Anterior cingulate cortex (tissue), 58 donors: Measurements from ENCODE around the gene RAB19.
"Not testable (repeated sequence)": the region's sequence is repeated elsewhere in the genome, so short reads cannot be mapped to it uniquely, and the experiment has no call there.

Experiments
- DNase-seq, 58 donors: peaks; one replicate each; lab custom pipeline; 2025; lab: John Stamatoyannopoulos, UW

The RAB19 gene

DNA sequence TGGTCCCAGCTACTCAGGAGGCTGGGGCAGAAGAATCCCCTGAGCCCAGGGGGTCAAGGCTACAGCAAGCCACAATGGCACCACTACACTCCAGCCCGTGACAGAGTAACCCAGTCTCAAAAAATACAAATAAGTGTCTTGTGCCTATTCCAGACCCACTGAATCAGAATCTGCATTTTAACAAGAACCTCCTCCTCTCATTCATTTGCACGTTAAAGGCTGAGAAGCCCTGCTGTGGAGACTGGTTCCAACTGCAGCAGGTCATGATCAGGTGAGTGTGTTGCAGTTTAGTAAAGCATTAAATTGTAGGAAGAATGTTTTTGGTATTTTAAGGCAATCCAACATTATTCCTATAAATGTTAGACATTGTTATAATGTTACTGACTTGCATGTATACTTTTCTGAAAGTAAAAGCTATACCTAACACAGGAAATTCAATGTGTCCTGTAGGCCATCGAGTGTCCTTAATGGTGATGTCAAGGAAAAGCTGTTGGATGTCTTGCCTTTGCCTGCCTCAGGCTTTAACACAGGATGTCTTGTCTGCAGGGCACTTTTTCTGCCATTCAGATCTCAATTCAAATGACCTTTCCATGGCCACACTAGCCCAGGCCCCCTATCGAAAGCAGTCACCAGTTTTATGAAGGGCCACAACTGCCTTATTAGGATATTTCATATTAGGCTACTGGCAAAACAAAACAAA is 45.1 kb downstream of the RAB19 start:
- DNase-seq, result no peak

DNA sequence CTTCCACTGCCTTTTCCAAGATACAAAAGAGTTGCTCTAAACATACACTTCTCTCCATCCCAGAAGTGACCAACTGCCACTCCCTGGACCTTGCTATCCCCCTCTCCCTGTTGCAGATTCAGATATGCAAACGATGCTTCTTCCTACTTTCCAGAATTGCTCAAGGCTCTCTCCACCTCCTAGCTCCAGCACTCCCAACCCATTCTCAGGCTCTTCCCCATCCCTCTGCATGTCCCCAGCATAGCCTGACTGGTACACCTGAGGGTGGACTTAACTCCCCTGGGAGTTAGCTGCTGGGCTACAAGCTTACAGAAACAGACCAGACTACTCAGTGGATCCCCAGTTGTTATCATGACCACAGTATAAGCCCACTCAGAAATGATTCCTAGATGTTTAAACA is 47.9 kb downstream of the RAB19 start:
- no peak for DNase-seq

DNA sequence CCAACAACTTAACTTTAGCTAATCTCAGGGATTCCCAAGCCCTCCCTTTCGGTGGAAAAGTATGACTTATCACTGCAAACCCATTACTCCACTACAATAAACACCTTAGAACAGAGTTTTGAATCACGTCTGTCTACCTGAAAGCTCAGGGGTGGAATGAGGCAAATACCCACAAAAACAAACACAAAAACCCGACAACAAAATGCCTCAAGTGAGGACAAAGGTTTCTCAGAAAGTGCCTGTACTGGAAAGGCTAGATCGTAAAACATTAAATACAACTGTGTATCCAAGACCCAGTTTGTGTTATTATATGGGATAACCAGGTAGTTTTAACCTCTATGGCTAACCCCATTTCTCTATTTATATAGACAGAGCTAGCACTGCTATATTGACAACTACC is 49.4 kb downstream of the RAB19 start:
- DNase-seq, result no peak

GRCh38 chr7:140453785-140454656 is 50.2 kb downstream of the RAB19 start:
- not testable (repeated sequence) for DNase-seq

DNA sequence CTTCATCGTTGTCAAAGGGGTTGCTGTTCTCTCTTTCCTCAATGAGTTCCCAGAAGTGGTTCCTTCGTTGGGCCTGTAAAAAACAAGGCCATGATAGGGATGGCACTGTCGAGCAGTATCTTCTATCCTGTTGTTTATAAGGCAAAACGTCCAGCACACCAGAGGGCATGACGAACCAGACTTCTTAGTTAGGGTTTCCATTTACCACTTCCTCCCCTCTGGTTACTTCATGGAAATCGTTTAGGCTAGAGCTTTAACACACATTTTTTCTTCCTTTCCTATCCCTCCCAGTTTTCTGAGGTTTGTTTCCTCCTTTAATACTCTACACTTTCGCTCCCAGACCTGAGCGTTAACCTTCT is 50.8 kb downstream of the RAB19 start:
- DNase-seq, result no peak

GRCh38 chr7:140455743-140456142 is 51.9 kb downstream of the RAB19 start:
- DNase-seq, result no peak

DNA sequence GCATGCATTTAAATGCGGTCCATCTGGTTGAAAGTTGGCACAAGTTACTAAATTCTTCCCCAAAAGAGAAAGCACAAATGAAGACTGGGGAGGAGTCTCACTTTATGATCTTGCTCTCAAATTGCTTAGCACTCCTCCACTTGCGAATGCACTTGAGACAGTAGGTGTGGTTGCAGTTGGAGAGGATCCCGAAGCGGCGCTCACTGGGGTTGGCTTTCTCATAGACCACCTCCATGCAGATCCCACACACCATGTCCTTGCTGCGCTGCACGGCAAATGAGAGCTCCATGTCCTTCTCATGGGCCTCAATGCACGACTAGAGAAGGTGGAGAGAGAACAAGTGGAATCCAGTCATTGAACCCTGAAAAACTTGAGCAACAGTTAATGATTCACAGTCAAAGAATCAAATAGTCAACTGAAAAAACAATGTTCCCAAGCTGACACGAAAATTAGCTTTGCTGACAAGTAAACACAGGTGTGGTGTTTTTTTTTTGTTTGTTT is 52.7 kb downstream of the RAB19 start:
- DNase-seq, result peak in 15 of 58 donors; percentile 2 to 26 (median 6)

DNA sequence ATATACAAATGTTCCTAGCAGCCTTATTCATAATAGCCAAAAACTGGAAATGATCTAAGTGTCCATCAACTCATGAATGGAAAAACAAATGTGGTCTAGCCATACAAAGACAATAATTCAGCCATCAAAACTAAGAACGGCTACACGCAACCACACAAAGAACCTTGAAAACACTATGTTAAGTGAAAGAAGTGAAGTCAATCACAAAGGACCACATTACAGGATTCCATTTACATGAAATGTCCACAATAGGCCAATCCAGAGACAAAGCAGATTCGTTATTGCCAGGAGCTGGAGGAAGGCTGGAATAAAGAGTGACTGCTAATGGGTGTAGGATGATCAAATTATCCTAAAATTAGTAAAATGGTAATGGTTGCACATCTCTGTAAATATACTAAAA is 54.3 kb downstream of the RAB19 start:
- no peak for DNase-seq

DNA sequence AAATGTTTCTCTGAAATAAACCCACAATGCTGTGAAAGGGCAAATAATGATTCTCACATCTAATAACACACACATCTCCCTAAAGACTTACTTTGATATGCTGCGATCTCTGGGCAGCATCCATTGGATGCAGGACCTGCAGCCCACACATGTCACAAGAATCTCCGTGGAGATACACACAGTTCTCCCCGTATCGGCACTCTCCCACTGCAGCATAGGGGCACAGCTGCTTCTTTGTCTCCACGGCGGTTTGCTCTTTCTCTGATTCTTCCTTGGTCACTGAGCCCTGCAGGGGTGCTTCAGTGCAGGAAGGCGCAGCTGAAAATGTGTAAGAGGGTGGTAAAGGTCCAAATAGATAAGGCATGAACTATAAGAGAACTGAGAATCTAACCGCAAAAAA is 55.1 kb downstream of the RAB19 start:
- DNase-seq, result peak in 1 of 58 donors; percentile 3

DNA sequence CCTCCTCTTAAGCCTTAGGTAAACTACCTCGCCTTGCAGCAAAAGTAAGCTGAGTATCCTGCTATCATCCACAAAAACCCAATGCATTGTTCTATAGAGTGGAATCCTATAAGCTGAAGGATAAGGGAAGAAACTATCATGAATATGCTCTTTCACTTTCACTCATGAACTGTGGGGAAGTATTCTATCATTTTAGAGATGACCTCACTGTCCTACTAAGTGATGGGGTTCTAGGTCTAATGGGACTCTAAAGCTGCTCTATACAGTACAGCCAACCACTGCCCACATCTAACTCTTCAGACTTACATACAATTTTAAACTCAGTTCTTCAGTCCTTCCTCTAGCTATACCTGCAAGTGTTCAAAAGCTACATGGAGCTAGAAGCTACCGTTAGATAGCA is 59.3 kb downstream of the RAB19 start:
- DNase-seq, result no peak

GRCh38 chr7:140475747-140476333 is 72.0 kb downstream of the RAB19 start:
- DNase-seq, result peak in 3 of 58 donors; percentile 0 to 30 (median 1)

DNA sequence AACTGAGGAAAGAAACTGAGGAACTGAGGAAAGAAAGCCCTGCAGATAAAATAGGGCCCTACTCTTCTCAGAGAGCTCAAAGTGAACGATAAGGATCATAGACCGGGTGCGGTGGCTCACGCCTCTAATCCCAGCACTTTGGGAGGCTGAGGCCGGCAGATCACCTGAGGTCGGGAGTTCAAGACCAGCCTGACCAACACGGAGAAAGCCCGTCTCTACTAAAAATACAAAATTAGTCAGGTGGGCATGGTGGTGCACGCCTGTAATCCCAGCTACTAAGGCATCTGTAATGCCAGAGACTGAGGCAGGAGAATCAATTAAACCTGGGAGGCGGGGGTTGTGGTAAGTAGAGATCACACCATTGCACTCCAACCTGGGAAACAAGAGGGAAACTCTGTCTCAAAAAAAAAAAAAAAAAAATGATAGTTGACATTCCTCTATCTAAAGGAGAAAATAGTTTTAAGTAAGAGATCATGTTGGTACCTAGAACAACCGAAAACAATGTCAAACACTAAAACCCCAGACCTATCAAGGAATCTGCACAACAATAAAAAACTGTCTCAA is 72.9 kb downstream of the RAB19 start:
- no peak for DNase-seq
